Transverse colon (tissue), 4 donors: ENCODE measurements around the gene GMDS. TPM values are rescaled to one million over a fixed set of nuclear protein-coding genes. Genes with fewer than 3 reads are reported as not detected.

ENCODE experiments used
- DNase-seq: peaks from one replicate; pipeline ENCODE4 v3.0.0-alpha.2; 2019
- H3K27ac ChIP-seq, 4 donors: fragments of 200-600 bp; sonication (generic); 2 replicates each; pipeline ENCODE4 v1.5.1; 2016 to 2018; ENCODE audit warnings: inconsistent platforms in 4 of 4
- H3K27me3 ChIP-seq: fragments of 200-600 bp; sonication (generic); 2 replicates; pipeline ENCODE4 v1.5.1; 2017; ENCODE audit warnings: inconsistent platforms
- H3K36me3 ChIP-seq, 4 donors: fragments of 200-600 bp; sonication (generic); 2 replicates each; pipeline ENCODE4 v1.5.1; 2017 to 2019; ENCODE audit warnings: inconsistent platforms in 4 of 4
- H3K4me1 ChIP-seq, 4 donors: fragments of 200-600 bp; sonication (generic); 2 replicates each; pipeline ENCODE4 v1.5.1; 2017 to 2020; ENCODE audit warnings: inconsistent platforms in 4 of 4
- H3K4me3 ChIP-seq, 4 donors: fragments of 200-600 bp; sonication (generic); 1 replicate in 1 of 4; 2 replicates in 3 of 4; pipeline versions ENCODE4 v1.5.1 to v1.6.1; 2017 to 2019; ENCODE audit warnings: inconsistent platforms in 4 of 4
- H3K9me3 ChIP-seq, 2 donors: fragments of 200-600 bp; sonication (generic); 2 replicates each; pipeline ENCODE4 v1.5.1; 2017 to 2019; ENCODE audit warnings: inconsistent platforms in 2 of 2
- CTCF ChIP-seq, 5 experiments: fragments of 200-600 bp in 3 of 5; fragments of 450-650 bp in 2 of 5; sonication (generic) in 3 of 5; IDR thresholded peaks; 1 replicate in 2 of 5; 2 replicates in 3 of 5; pipeline ENCODE4 v1.5.1; 2016 to 2017; ENCODE audit warnings: antibody characterized with exemption in 5 of 5, inconsistent platforms in 3 of 5, mild to moderate bottlenecking in 2 of 5, moderate library complexity in 1 of 5
- EP300 ChIP-seq: sonication (generic); formaldehyde crosslinking; IDR thresholded peaks from one replicate; pipeline ENCODE4 v1.6.1; 2017; ENCODE audit warnings: antibody characterized with exemption, low read depth
- POLR2A ChIP-seq: fragments of 450-650 bp; IDR thresholded peaks from one replicate; pipeline ENCODE4 v1.6.1; 2016; ENCODE audit warnings: antibody characterized with exemption, mild to moderate bottlenecking, moderate library complexity
- POLR2AphosphoS5 ChIP-seq, 3 donors: sonication (generic); formaldehyde crosslinking; IDR thresholded peaks; one replicate each; pipeline ENCODE4 v1.6.1; 2016; ENCODE audit warnings: antibody characterized with exemption in 3 of 3
- WGBS, 2 donors: methylation state at CpG; one replicate each; pipeline ENCODE4 v1.1.5; 2018; ENCODE audit warnings: low coverage in 1 of 2; 5-methylcytosine and 5-hydroxymethylcytosine counted together
- in situ Hi-C, 4 donors: fragments of 200-750 bp; cut with MboI; loops; one replicate each; pipeline versions ENCODE4 v1.15.0 to v1.15.1; 2017; ENCODE audit warnings: low sequenced_read_pairs in 3 of 4, low pct_ligation_motif_present in 1 of 4, low pct_unique_long_range_greater_than_20kb in 1 of 4
- intact Hi-C: fragments of 100-400 bp; cut with DNase I; formaldehyde crosslinking; loops from one replicate; pipeline ENCODE4 v1.15.1; 2023; ENCODE audit warnings: low total_unique reads
- total RNA-seq, 4 donors: library from RNA; depleted of rRNA; stranded (reverse); fragments of >200 nt; gene quantifications; one replicate each; pipeline ENCODE4 v1.1.0, GENCODE V29; 2016

The GMDS gene
- total RNA-seq, 4 donors from 2014 or later = 66.2 to 546 (median 102) TPM

DNA sequence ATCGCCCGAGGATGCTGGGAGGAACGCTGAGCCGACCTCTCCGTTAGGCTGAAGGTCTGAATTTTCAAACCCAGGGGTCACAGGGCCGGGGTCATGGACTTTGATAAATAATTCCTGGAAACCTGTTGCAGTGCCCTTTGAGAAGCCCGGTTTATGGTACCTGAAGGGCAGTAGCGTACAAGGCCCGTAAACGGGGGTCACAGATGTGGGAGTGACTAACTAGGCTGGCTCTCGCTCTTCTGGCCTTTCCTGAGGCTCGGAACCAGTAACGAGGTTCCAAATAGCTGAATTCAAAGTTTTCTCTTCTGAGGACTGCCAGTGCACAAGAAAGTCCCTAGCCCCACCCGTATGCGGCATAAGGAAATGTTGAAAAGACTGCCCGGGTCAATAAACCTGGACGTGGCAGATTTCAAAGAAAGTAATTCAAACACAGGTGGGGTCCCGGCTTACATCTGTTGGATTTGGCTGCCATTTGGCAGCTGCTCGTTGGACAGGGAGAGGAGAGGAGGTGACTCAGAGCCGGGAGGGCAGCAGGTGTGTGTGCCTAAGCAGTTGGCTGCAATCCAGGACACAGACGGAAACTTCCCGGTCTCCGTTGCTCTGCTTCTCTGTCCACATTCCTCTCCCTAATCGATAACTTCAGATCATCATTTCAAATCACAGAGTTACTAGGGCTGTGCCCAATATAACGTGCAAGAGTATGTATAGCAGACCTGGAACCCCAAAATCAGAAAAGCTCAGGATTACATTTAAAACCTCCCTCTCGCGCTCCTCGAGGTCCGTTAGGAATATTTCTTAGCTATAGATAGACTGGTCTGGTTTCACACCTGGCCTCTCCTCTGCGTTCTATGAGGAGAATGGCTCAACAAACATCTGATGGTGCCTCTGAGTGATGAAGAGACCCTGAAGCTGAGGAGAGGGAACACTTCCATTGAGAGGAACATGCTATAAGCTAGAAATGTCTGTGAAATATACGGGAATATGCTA is 765 bp upstream of the GMDS start:
- Histone ChIP-seq H3K4me1 (peaks cover 4 to 48% (median 13%) of the 10 kb centered on the region in 4 donors), H3K27me3 (no peaks in the 10 kb centered on the region), H3K36me3 (no peaks in the 10 kb centered on the region), H3K4me3 (peak overlapping the region; percentile 59 to 86 (median 72)), H3K9me3 (no peaks in the 10 kb centered on the region), H3K27ac (peak overlapping the region; percentile 91 to 97 (median 94))
- intact Hi-C loops = no loop called here
- in situ Hi-C loops = no loop called here
- DNase-seq = peak; percentile 93
- WGBS, 2 donors = 9 to 60% methylated on average over 1 to 31 of the region's 31 CpGs
- TF ChIP-seq CTCF (IDR thresholded peaks at IDR 0.05) (no peak), POLR2AphosphoS5 (IDR thresholded peaks at IDR 0.05) (peak; percentile 78 to 92 (median 88))

- Histone ChIP-seq H3K36me3 (no peaks in the 10 kb centered on the region), H3K27ac (peak overlapping the region; percentile 91 to 97 (median 94)), H3K27me3 (no peaks in the 10 kb centered on the region), H3K4me1 (peaks cover 4 to 61% (median 18%) of the 10 kb centered on the region in 4 donors), H3K4me3 (peak overlapping the region; percentile 67 to 86 (median 78)), H3K9me3 (no peaks in the 10 kb centered on the region)
- 32 to 53% methylated on average over 3 to 21 of the region's 32 CpGs for WGBS, 2 donors
- in situ Hi-C loops = no loop called here
- no peak for DNase-seq
- intact Hi-C loops = no loop called here
- TF ChIP-seq POLR2AphosphoS5 (IDR thresholded peaks at IDR 0.05) (peak in 1 of 3 donors; percentile 34), POLR2A (peak; percentile 58), EP300 (no peak), CTCF (IDR thresholded peaks at IDR 0.05) (no peak)
Measured at GRCh38 chr6:2244261-2245102, 923 bp downstream of the GMDS start.

GRCh38 chr6:2242311-2242710 is 3.1 kb downstream of the GMDS start:
- 77 to 100% methylated on average over 3 to 4 of the region's 4 CpGs for WGBS, 2 donors

More at GRCh38 chr6:2242311-2242710, 3.1 kb downstream of the GMDS start:
- Histone ChIP-seq H3K27me3 (no peaks in the 10 kb centered on the region), H3K9me3 (no peaks in the 10 kb centered on the region), H3K4me1 (peaks cover 4 to 56% (median 14%) of the 10 kb centered on the region in 4 donors), H3K4me3 (no peak overlapping the region), H3K27ac (peak overlapping the region in 2 of 4 donors; percentile 94 to 95), H3K36me3 (no peaks in the 10 kb centered on the region)
- TF ChIP-seq CTCF (IDR thresholded peaks at IDR 0.05) (no peak), POLR2A (no peak), EP300 (no peak), POLR2AphosphoS5 (IDR thresholded peaks at IDR 0.05) (no peak)
- DNase-seq = no peak
- in situ Hi-C loops = no loop called here
- intact Hi-C loops = no loop called here
